Measurements from ENCODE around the gene TRIM47.

GRCh38 chr17:75878174-75878998, at the start of gene TRIM47:
- TF ChIP-seq CTCF (IDR thresholded peaks at IDR 0.05) (no peak), POLR2A (IDR thresholded peaks at IDR 0.05) (peak in 1 of 2 donors; percentile 59)

Data from lower leg skin (tissue), 3 donors.